Loucy (cell line): ENCODE measurements around the gene HK1.

Source experiments
- H2AFZ ChIP-seq: fragments of 200-600 bp; sonication (generic); 2 replicates; pipeline ENCODE4 v1.6.0; 2016; ENCODE audit warnings: antibody characterized with exemption, mild to moderate bottlenecking, low read length, moderate library complexity
- H3F3A ChIP-seq: fragments of 200-600 bp; 2 replicates; pipeline ENCODE4 v1.6.0; 2016; ENCODE audit warnings: antibody characterized with exemption, low read depth, mild to moderate bottlenecking
- H3K27me3 ChIP-seq: fragments of 200-600 bp; sonication (generic); 2 replicates; pipeline ENCODE4 v1.6.1; 2014; ENCODE audit warnings: low read length, mild to moderate bottlenecking; ENCODE audit not compliant: insufficient read depth, poor library complexity, severe bottlenecking
- H3K36me3 ChIP-seq: fragments of 200-600 bp; sonication (generic); 2 replicates; pipeline ENCODE4 v1.6.1; 2016; ENCODE audit warnings: low read length; ENCODE audit not compliant: insufficient read depth
- H3K4me1 ChIP-seq: fragments of 200-600 bp; sonication (generic); 2 replicates; pipeline ENCODE4 v1.5.1; 2014; ENCODE audit warnings: low read length, mild to moderate bottlenecking; ENCODE audit not compliant: insufficient read depth, poor library complexity, severe bottlenecking
- H3K4me2 ChIP-seq: fragments of 200-600 bp; sonication (generic); 2 replicates; pipeline ENCODE4 v1.6.0; 2014; ENCODE audit warnings: antibody characterized with exemption, low read length, low read depth, mild to moderate bottlenecking; ENCODE audit not compliant: poor library complexity, severe bottlenecking
- H3K4me3 ChIP-seq: fragments of 200-600 bp; sonication (generic); 2 replicates; pipeline ENCODE4 v1.5.1; 2014; ENCODE audit warnings: low read length, mild to moderate bottlenecking, mixed read lengths; ENCODE audit not compliant: poor library complexity, severe bottlenecking
- H3K79me2 ChIP-seq: fragments of 200-600 bp; sonication (generic); 2 replicates; pipeline ENCODE4 v1.6.1; 2014; ENCODE audit warnings: low read length; ENCODE audit not compliant: insufficient read depth
- H3K9ac ChIP-seq: fragments of 200-600 bp; sonication (generic); 2 replicates; pipeline ENCODE4 v1.6.0; 2014; ENCODE audit warnings: mild to moderate bottlenecking, low read depth, low read length, moderate library complexity; ENCODE audit not compliant: poor library complexity, severe bottlenecking
- H3K9me2 ChIP-seq: fragments of 200-600 bp; sonication (generic); replicated peaks from 2 replicates; pipeline ENCODE4 v1.6.1; 2016; ENCODE audit warnings: low read depth, low read length, mixed read lengths
- H3K9me3 ChIP-seq: fragments of 200-600 bp; sonication (generic); 2 replicates; pipeline ENCODE4 v1.6.1; 2014; ENCODE audit warnings: mild to moderate bottlenecking, antibody characterized with exemption, low read length, low read depth; ENCODE audit not compliant: insufficient read depth
- H4K20me1 ChIP-seq: fragments of 200-600 bp; sonication (generic); 2 replicates; pipeline ENCODE4 v1.6.0; 2014; ENCODE audit warnings: antibody characterized with exemption, low read length, mild to moderate bottlenecking; ENCODE audit not compliant: insufficient read depth, poor library complexity, severe bottlenecking
- EZH2phosphoT487 ChIP-seq: fragments of 200-600 bp; IDR thresholded peaks from 2 replicates; pipeline ENCODE4 v1.6.1; 2018; ENCODE audit warnings: antibody characterized with exemption, mild to moderate bottlenecking, moderate library complexity, borderline replicate concordance
- TF ChIP-seq, protein P1 (sequence below): fragments of 200-600 bp; sonication (generic); conservative IDR thresholded peaks from 2 replicates; pipeline ENCODE4 v1.5.1; 2014; ENCODE audit warnings: mild to moderate bottlenecking, antibody characterized with exemption, low read length

The HK1 gene

DNA sequence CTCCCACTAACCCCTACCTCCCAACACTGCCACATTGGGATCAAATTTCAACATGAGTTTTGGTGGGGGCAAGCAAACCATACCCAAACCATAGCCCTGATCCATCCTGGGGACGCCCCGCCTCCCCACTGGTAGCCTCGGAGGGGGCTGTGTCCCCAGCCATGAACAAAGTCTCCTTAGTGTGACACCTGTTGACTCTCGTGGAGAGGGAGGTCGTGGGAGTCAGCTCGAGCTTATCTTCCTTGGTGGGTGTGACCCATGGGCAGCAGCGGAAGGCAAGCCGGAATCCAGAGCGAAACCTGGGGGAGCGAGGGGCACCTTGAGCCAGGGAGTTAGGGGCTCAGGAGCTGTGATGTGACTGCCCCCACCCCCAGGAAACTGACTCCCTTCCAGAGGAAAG lies 126.5 kb downstream of the HK1 start:
- Histone ChIP-seq H3K9me2 (no peaks in the 10 kb centered on the region), H2AFZ (no peak overlapping the region), H3K36me3 (peaks cover 25% of the 10 kb centered on the region; the same call in 1 of the 2 replicates), H3K79me2 (no peaks in the 10 kb centered on the region), H3K9me3 (no peaks in the 10 kb centered on the region), H3K27me3 (no peaks in the 10 kb centered on the region), H4K20me1 (no peaks in the 10 kb centered on the region), H3K4me3 (no peak overlapping the region), H3K4me1 (peaks cover 15% of the 10 kb centered on the region), H3K4me2 (no peak overlapping the region), H3K9ac (no peak overlapping the region), H3F3A (no peaks in the 10 kb centered on the region)
- no peak for TF ChIP-seq EZH2phosphoT487
- TF ChIP-seq, protein P1, sequence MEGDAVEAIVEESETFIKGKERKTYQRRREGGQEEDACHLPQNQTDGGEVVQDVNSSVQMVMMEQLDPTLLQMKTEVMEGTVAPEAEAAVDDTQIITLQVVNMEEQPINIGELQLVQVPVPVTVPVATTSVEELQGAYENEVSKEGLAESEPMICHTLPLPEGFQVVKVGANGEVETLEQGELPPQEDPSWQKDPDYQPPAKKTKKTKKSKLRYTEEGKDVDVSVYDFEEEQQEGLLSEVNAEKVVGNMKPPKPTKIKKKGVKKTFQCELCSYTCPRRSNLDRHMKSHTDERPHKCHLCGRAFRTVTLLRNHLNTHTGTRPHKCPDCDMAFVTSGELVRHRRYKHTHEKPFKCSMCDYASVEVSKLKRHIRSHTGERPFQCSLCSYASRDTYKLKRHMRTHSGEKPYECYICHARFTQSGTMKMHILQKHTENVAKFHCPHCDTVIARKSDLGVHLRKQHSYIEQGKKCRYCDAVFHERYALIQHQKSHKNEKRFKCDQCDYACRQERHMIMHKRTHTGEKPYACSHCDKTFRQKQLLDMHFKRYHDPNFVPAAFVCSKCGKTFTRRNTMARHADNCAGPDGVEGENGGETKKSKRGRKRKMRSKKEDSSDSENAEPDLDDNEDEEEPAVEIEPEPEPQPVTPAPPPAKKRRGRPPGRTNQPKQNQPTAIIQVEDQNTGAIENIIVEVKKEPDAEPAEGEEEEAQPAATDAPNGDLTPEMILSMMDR = no peak

DNA sequence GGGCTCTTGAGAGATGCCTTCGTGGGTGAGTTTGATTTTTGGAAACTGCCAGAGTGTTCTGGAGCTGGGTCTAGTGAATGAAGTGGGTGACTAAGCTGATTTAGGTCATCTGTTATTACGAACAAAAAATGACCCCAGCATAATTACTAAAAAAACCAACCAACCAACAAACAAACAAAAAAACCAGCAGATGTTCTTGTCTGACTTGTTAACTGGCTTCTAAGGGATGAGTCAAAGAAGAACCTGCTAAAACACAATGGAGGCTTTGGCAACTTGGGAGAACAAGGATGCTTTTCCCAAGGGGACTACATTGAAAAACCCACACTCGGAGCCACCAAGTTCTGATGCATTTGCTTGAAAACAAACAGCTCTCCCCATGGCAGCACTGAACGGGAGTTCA lies 126.9 kb downstream of the HK1 start:
- Histone ChIP-seq H2AFZ (no peak overlapping the region), H4K20me1 (no peaks in the 10 kb centered on the region), H3K4me3 (no peak overlapping the region), H3K9me2 (no peaks in the 10 kb centered on the region), H3K9ac (no peak overlapping the region), H3K36me3 (peaks cover 20% of the 10 kb centered on the region; the same call in 1 of the 2 replicates), H3F3A (no peaks in the 10 kb centered on the region), H3K9me3 (no peaks in the 10 kb centered on the region), H3K27me3 (no peaks in the 10 kb centered on the region), H3K4me2 (no peak overlapping the region), H3K79me2 (no peaks in the 10 kb centered on the region), H3K4me1 (peaks cover 20% of the 10 kb centered on the region)
- TF ChIP-seq EZH2phosphoT487 = no peak
- TF ChIP-seq, protein P1 = no peak

DNA sequence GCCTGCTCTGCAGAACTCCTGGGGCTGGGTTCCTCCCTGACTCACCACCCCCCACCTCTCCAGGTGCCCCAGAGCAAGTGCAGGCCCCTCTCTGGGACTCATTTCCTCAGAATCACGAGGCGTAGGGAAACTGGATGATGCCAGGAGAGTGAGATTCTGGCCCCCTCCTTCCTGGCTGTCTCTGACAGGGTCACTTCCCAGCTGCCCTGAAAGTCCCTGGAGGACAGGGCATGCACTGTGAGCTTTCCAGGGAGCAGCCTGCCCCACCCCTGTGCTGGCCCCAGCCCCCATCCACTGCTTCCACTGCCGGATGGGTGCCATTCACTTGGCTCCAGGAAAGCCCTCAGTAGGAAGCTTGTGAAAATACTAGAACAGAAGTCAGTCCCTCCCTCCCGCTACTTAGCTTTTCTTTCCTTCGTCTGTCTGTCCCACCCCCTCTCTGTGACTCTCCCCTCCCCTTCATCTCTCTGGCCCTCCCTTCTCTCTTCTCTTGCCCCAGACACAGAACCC lies 128.1 kb downstream of the HK1 start:
- Histone ChIP-seq H3K27me3 (no peaks in the 10 kb centered on the region), H3K4me1 (peaks cover 22% of the 10 kb centered on the region), H3K4me3 (no peak overlapping the region), H3K9ac (no peak overlapping the region), H4K20me1 (no peaks in the 10 kb centered on the region), H3K4me2 (no peak overlapping the region), H2AFZ (no peak overlapping the region), H3K9me3 (no peaks in the 10 kb centered on the region), H3F3A (no peaks in the 10 kb centered on the region), H3K79me2 (no peaks in the 10 kb centered on the region), H3K36me3 (peaks cover 9% of the 10 kb centered on the region; the same call in 1 of the 2 replicates), H3K9me2 (no peaks in the 10 kb centered on the region)
- TF ChIP-seq, protein P1 = no peak
- no peak for TF ChIP-seq EZH2phosphoT487
